Stomach smooth muscle (tissue), 2 donors: ENCODE measurements around the gene RUBCNL.

ENCODE experiments used
- H3K27ac ChIP-seq: one replicate; pipeline ENCODE4 v1.7.0; 2013; ENCODE audit warnings: mild to moderate bottlenecking, low read length, inconsistent platforms
- H3K27me3 ChIP-seq, 2 donors: one replicate each; pipeline ENCODE4 v1.7.0; 2013; ENCODE audit warnings: low read length in 2 of 2; ENCODE audit not compliant: insufficient read depth in 2 of 2, control insufficient read depth in 1 of 2
- H3K36me3 ChIP-seq, 2 donors: one replicate each; pipeline ENCODE4 v1.7.0; 2013; ENCODE audit warnings: low read length in 2 of 2; ENCODE audit not compliant: control insufficient read depth in 2 of 2, insufficient read depth in 2 of 2
- H3K4me1 ChIP-seq: one replicate; pipeline ENCODE4 v1.7.0; 2013; ENCODE audit warnings: low read length; ENCODE audit not compliant: control insufficient read depth, insufficient read depth
- H3K4me3 ChIP-seq, 2 donors: one replicate each; pipeline ENCODE4 v1.7.0; 2013; ENCODE audit warnings: low read length in 2 of 2
- H3K9ac ChIP-seq, 2 donors: one replicate each; pipeline ENCODE4 v1.7.0; 2013; ENCODE audit warnings: low read length in 2 of 2, mild to moderate bottlenecking in 1 of 2
- H3K9me3 ChIP-seq, 2 donors: one replicate each; pipeline ENCODE4 v1.7.0; 2013; ENCODE audit warnings: low read length in 2 of 2; ENCODE audit not compliant: control insufficient read depth in 2 of 2
- donor health status: healthy.
- donor health status: Pancreatic carcinoma.

Gene RUBCNL

GRCh38 chr13:46354156-46355087 lies 32.6 kb downstream of the RUBCNL start:
- Histone ChIP-seq H3K9me3 (no peaks in the 10 kb centered on the region), H3K4me1 (no peaks in the 10 kb centered on the region), H3K27me3 (no peaks in the 10 kb centered on the region), H3K9ac (no peak overlapping the region), H3K27ac (no peak overlapping the region), H3K36me3 (no peaks in the 10 kb centered on the region), H3K4me3 (no peak overlapping the region)

DNA sequence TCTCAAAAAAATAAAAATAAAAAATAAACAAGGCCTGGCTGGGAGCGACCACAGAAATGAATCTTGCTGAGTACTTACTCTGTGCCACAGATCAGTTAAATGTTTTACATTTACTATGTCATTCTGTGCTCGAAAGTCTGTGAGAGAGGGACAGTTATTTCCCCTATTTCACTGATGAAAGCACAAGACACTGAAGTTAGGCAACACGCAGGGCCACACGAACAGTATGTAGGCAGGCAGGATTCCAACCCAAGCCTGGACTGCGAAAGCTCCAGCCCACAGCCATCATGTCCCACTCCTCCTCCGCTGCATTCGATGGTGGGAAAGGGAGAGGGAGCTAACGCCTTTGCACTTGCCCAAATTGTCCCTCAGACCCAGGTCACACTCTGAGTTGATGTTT lies 34.2 kb downstream of the RUBCNL start:
- Histone ChIP-seq H3K9ac (no peak overlapping the region), H3K9me3 (no peaks in the 10 kb centered on the region), H3K27ac (no peak overlapping the region), H3K4me1 (no peaks in the 10 kb centered on the region), H3K36me3 (no peaks in the 10 kb centered on the region), H3K27me3 (no peaks in the 10 kb centered on the region), H3K4me3 (no peak overlapping the region)

DNA sequence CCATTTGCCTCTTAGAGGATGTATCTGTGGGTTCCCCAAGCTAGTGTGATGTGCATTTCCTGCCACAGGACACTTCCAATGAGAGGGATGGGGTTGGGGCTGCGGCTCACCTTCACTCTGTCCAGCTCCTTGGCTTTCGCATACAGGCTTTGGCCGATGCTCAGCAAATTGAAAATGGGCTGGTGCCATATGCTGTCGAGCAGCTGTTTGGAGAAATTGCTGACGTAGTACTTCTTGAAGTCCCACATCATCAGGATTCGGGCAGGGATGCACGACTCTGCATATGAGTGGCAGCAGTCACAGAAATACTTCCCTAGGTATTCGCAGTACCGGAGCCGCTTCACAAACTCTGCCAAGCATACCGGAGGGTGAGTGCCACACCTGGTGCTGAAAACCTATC lies 37.0 kb downstream of the RUBCNL start:
- H3K27ac ChIP-seq = no peak overlapping the region
- no peaks in the 10 kb centered on the region for H3K27me3 ChIP-seq
- H3K4me1 ChIP-seq = no peaks in the 10 kb centered on the region
- H3K9ac ChIP-seq = no peak overlapping the region
- H3K36me3 ChIP-seq = no peaks in the 10 kb centered on the region
- no peaks in the 10 kb centered on the region for H3K9me3 ChIP-seq
- no peak overlapping the region for H3K4me3 ChIP-seq

GRCh38 chr13:46348961-46349360 lies 38.1 kb downstream of the RUBCNL start:
- Histone ChIP-seq H3K36me3 (no peaks in the 10 kb centered on the region), H3K4me3 (no peak overlapping the region), H3K9ac (no peak overlapping the region), H3K27me3 (no peaks in the 10 kb centered on the region), H3K9me3 (no peaks in the 10 kb centered on the region), H3K27ac (no peak overlapping the region), H3K4me1 (no peaks in the 10 kb centered on the region)

DNA sequence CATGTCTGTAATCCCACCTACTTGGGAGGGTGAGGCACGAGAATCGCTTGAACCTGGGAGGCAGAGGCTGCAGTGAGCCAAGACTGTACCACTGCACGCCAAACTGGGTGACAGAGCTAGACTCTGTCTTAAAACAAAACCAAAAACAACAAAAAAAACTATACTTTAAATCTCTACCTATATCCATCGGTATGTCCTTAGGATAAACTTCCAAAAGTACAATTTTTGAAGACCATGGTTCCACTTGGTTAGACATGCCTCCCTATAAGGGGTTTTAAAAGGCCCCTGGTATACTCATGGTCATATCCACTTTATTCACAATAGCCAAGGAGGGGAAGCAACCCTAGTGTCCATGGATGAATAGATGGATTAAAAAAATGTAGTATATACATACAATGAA lies 39.8 kb downstream of the RUBCNL start:
- Histone ChIP-seq H3K27me3 (peaks cover 0 to 2% of the 10 kb centered on the region in 2 donors), H3K9me3 (no peaks in the 10 kb centered on the region), H3K36me3 (no peaks in the 10 kb centered on the region), H3K27ac (no peak overlapping the region), H3K4me1 (no peaks in the 10 kb centered on the region), H3K4me3 (no peak overlapping the region), H3K9ac (no peak overlapping the region)

DNA sequence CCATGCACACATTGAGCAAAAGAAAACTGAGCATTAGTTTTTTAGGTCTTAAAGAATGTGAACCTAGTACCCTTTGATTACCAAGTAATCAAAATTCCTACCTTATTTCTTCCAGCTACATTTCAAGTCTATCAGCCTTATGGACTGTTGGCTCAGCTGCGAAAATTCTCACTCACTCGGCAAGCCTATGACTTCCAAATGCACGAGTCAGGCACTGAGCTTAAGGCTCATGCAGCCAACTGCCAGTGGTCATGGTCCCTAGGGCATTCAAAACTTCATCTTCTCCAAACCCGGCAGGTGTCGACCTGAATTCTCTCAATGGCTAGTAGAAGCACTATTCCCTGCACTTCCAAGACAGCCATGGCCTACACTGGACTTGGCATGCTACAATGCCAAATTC lies 41.2 kb downstream of the RUBCNL start:
- no peak overlapping the region for H3K9ac ChIP-seq
- H3K27me3 ChIP-seq = peaks cover 0 to 2% of the 10 kb centered on the region in 2 donors
- H3K36me3 ChIP-seq = no peaks in the 10 kb centered on the region
- no peaks in the 10 kb centered on the region for H3K4me1 ChIP-seq
- no peak overlapping the region for H3K4me3 ChIP-seq
- no peaks in the 10 kb centered on the region for H3K9me3 ChIP-seq
- H3K27ac ChIP-seq = no peak overlapping the region

DNA sequence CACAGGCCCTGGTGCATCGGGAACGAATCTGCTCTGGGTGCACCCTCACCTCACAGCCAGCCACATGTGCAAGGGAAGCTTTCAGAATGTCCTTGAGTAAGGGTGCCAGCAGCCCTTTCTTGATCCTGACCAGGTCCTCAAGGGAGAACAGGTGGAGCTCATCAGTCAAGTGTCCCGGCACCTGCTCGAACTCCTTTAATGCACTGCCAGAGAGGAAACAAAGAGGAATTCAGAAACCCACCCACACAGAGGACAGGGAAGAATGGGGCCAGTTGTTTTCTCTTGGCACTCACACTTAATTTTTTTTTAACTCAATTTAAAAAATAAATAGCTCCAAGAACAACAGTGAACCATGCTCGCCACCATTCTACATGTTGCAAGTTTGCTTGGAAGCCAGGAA lies 41.7 kb downstream of the RUBCNL start:
- H3K9ac ChIP-seq = no peak overlapping the region
- no peaks in the 10 kb centered on the region for H3K4me1 ChIP-seq
- no peak overlapping the region for H3K27ac ChIP-seq
- no peaks in the 10 kb centered on the region for H3K36me3 ChIP-seq
- peaks cover 0 to 2% of the 10 kb centered on the region in 2 donors for H3K27me3 ChIP-seq
- H3K4me3 ChIP-seq = no peak overlapping the region
- no peaks in the 10 kb centered on the region for H3K9me3 ChIP-seq

DNA sequence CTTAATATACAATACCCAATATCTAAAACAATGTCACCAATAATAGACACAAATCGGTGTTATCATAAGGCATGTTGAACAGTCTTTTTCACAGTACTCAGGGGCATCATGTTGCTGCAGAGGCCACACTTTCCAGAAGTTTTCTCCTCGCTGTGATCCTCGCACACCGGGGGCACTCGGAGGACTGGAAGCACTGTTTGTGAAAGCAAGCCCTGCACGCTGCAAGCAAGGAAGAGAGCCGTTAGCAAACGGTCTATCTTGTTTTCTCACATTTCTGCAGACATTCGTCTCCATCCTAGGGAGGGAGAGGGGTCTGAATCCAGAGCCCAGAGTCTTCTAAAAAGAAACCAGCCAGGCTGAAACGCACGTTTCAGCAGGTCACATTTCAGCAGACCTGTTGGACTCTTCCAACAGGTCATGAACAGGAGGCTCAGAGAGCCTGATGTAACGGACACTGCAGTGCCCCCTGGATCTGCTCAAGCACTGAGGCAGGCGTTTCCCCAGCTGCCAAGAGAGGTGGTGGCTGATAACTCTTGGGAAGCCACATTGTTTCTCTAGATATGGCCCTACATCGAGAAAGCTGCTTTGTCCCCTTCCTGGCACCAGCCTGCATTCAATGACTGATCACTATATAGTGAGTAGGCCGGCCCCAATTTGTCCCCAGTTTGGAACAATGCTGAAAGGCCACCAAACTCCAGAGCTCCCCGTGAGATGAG lies 43.6 kb downstream of the RUBCNL start:
- Histone ChIP-seq H3K36me3 (no peaks in the 10 kb centered on the region), H3K4me1 (no peaks in the 10 kb centered on the region), H3K27me3 (peaks cover 0 to 2% of the 10 kb centered on the region in 2 donors), H3K9ac (no peak overlapping the region), H3K27ac (no peak overlapping the region), H3K9me3 (no peaks in the 10 kb centered on the region), H3K4me3 (no peak overlapping the region)

DNA sequence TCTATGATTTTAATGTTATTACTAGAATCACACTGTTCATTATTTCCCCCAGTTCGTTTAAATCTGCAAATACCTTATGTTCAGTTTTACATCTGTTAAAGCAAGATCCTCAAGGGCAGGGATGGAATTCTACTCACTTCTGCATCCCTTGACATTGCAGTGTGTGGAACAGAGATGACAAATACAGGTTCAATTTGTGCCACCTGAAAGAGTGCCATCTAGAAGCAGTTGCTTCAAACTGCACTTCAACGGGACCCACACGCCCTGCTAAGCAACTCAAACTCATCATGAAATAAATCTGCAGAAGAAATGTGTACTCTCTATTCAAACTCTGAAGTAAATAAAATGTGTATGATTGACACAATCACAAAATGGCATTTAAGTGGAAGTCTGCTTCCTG lies 44.5 kb downstream of the RUBCNL start:
- no peak overlapping the region for H3K9ac ChIP-seq
- no peak overlapping the region for H3K4me3 ChIP-seq
- H3K9me3 ChIP-seq = no peaks in the 10 kb centered on the region
- H3K36me3 ChIP-seq = no peaks in the 10 kb centered on the region
- no peak overlapping the region for H3K27ac ChIP-seq
- H3K27me3 ChIP-seq = peaks cover 0 to 2% of the 10 kb centered on the region in 2 donors
- no peaks in the 10 kb centered on the region for H3K4me1 ChIP-seq

DNA sequence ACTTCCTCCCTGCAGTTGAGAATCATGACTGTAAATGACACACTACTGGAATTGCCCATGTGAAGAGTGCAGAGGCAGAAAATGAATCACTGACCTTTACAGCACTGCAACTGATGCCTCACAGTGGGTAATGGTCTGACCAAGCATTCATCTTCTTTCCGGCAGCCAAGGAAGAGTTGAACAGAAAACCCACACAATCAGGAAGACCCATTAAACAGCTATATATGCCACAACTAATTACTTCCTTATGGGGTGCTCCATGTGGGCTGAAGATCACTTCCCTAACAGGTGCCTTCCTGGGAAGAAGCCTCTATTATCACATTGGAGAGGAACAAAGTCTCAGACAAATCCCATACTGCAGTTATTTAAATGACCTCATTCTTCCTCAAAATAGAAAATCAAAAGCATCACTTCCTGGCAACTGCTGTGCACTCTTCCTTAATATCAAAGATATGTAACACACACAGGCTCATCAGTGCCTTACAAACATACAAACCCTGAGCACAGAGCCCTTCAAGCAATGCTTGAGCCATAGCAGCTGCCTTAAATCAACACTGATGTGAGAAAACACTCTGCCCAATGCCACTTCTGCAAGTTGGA lies 45.8 kb downstream of the RUBCNL start:
- Histone ChIP-seq H3K9me3 (peaks cover 0 to 2% of the 10 kb centered on the region in 2 donors), H3K4me1 (no peaks in the 10 kb centered on the region), H3K27ac (no peak overlapping the region), H3K9ac (no peak overlapping the region), H3K27me3 (peaks cover 0 to 2% of the 10 kb centered on the region in 2 donors), H3K36me3 (no peaks in the 10 kb centered on the region), H3K4me3 (no peak overlapping the region)
